Activated CD8-positive, alpha-beta memory T cell treated with anti-CD3 and anti-CD28 coated beads, Interleukin-2, amount 50 U/mL, for 48 hours (primary cell): ENCODE results near the gene PLBD2.
"Not testable (repeated sequence)": the region's sequence is repeated elsewhere in the genome, so short reads cannot be mapped to it uniquely, and the experiment has no call there.

Source experiments
- DNase-seq: peaks from one replicate; pipeline ENCODE4 v3.0.0-alpha.2; 2020

Gene PLBD2

DNA sequence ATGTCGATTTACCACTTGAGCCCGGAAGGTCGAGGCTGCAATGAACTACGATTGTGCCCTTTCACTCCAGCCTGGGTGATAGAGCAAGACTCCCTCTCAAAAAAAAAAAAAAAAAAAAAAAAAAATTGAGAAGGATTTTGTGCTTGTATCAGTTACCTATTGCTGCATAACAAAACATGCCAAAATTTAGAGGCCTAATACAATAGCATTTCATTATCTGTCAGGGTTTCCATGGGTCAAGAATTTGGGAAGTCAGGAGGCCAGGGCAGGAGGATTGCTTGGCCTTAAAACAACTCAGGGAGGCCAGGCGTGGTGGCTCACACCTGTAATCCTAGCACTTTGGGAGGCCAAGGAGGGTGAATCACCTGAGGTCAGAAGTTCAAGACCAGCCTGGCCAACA, 18.8 kb upstream of the PLBD2 start:
- DNase-seq = no peak

DNA sequence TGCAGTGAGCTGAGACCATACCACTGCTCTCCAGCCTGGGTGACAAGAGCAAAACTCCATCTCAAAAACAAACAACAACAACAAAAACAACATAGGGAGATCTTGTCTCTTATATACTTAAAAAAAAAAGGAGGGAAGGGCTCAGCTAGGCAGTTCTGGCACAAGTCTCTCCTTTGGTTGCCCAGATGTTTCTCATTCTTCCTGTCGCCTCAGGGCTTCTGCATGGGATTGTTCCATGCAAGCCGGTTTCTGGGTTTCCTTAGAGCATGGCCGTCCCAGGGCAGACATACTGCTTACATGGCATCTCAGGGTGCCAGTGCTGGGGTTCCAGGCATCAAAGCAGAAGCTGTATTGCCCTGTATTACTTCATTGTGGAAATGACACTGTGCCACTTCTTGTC, 18.3 kb upstream of the PLBD2 start:
- no peak for DNase-seq

GRCh38 chr12:113341535-113341934, 16.9 kb upstream of the PLBD2 start:
- no peak for DNase-seq

DNA sequence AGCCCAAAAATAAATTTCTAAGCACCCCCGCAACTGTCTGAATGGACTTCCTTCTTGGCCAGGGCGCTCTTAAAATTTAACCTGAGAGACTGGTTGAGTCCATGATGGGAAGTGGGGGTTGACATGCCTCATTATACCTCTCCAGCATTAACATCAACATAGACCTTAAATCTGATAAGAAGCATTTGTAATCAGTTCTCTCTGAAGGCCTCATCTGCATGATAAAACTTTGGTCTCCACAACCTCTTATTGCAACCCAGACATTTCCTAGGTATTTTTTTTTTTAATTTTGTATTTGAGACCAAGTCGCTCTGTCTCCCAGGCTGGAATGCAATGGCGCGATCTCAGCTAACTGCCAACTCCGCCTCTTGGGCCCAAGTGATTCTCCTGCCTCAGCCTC, 13.1 kb upstream of the PLBD2 start:
- no peak for DNase-seq

DNA sequence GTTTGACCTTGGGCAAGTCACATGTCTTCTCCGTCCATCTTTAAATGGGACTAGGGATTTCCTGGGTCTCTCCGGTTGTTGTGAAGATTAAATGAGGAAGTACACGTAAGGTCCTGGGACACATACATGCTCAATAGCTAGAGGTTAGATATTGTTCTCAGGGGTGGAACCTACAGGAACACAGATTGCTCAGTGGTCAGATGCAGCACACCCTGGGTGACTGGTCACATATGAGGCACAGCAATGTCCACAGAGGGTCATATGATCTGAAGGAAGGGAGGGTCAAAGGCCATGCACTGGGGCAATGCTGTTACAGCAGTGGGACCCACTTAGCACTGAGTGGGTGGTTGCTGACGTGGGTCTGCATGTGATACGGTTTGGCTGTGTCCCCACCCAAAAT, 12.0 kb upstream of the PLBD2 start:
- no peak for DNase-seq

DNA sequence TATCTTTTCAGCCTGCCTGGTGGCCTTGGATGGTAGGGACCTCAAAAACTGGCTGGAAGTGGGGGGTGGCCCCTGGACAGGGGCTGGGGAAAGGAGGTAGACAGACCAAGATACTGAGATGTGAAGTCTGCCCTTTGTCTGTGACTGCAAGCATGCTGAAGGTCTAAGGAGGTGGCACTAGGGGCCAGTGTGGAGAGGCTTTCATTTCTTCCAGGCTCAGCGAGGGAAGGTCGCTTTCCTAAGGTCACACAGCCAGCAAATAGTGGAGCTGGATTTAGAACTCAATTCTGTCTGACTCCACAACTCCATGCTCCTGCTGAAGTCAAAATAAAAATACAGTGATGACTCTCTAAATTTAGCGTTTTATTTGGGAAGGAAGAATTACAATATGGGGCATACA, 11.3 kb upstream of the PLBD2 start:
- DNase-seq = no peak

DNA sequence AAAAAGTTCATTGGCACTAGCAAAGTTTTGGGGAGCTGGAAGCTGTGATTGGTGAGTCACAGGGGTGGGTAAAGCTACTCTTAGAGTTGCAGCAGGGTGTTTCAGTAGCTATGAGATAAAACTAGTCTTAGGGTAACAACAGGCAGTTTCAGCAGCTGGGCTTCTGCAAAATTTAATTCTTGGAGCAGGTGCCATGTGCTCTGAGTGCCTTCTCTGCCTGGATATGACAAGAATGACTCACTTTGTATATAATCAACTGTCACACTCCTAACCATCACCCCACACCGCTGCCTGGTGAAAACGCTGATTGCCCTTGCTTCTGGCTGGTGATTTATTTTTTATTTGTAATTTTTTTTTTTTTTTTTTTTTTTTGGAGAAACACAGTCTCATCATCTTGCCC, 10.5 kb upstream of the PLBD2 start:
- DNase-seq = no peak

DNA sequence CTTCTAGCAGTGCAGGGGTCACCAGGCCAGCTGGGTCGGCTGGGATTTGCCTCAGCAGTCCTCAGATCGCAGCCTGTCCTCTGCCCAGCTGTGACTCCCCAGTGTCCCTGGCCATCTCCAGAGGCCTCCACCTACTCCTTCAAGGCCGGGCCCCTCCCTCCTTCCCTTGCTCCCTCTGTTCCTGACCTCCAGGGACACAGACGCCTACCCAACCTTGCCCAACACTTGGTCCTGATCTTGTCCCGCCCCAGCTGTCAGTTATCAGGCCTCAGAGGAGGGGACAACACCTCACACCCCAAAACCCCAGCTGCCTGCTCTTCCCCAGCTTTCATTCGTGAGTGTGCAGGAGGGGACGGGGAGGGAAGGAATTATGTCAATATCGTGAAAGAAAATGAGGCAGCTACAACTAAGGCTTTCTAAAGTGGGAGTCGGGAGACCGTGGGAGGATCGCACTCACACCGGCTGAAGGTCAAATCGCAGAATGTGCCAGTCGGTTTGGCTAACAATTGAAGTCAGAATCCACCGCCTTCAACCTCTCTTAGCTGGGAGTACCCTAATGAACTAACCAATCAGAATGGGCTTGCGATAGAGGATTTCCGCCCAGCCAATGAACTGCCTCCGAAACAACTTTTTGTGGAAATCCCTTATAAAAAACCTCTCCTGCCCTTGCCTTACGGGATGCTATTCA, 9.4 kb upstream of the PLBD2 start:
- DNase-seq = no peak

GRCh38 chr12:113351089-113351488, 7.3 kb upstream of the PLBD2 start:
- no peak for DNase-seq

GRCh38 chr12:113354192-113354591, 4.2 kb upstream of the PLBD2 start:
- DNase-seq = not testable (repeated sequence)

- no peak for DNase-seq
Observed at GRCh38 chr12:113359133-113359938, 949 bp downstream of the PLBD2 start.

DNA sequence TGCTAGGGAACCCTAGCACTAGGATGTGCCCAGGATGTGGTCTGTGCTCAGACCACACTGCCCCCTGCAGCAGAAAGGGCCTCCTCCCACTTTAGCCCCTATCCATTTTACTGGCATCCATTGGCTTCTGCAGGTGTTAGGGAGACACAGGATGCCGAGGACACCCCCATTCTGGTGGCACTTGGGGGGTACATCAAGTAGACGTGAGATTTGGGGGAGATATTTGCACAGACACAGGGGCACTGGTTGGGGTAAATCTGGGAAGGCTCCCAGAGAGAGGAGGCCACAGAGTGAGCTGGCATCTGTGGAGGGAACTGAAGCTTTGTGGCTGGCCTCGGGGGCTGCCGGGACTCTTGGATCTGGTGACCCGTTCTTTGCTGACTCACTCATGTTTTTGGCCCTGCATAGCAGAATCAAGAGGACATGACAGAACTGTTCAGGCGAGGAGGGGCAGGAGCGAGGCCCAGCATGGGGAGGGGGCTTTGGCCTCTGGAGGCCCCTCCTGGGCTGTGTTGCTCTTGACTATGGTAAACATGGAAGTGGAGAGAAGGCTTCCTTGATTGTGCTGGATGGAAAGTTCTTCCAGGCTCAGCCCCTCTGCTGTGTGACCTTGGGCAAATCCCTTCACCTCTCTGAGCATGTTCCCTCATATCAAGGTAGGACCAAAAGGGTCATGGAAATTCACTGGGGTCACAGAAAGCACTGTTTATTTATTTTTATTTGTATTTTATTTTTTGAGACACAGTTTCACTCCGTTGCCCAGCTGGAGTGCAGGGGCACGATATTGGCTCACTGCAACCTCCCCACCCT, 1.8 kb downstream of the PLBD2 start:
- no peak for DNase-seq

DNA sequence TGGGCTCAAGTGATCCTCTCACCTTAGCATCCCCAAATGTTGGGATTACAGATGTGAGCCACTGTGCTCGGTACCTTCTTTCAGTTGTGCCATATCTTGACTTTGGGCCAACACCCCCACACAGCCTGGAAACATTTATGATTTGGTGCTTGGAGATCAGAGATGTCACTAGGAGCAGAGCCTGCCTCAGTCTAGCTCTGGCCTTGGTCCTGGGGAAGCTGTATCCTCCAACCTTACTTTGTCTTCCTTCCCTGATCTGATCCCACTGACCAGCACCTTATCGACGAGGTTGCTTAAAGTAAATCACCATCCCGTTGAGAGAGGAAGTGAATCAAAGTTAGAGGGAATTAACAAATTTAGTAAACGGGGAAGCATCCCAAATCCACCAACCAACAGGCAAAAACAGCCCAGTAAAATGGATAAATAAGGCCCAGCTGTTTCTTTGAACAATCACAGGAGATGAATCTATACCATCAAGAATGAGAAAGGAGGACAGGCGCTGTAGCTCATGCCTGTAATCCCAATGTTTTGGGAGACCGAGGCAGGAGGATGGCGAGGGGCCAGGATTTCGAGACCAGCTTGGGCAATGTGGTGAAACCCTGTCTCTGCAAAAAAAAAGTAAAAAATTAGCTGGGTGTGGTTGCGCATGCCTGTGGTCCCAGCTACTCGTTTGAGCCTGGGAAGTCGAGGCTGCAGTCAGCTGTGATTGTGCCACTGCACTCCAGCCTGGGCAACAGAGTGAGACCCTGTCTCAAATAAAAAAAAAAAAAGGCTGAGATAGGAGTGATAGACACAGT, 3.4 kb downstream of the PLBD2 start:
- no peak for DNase-seq

DNA sequence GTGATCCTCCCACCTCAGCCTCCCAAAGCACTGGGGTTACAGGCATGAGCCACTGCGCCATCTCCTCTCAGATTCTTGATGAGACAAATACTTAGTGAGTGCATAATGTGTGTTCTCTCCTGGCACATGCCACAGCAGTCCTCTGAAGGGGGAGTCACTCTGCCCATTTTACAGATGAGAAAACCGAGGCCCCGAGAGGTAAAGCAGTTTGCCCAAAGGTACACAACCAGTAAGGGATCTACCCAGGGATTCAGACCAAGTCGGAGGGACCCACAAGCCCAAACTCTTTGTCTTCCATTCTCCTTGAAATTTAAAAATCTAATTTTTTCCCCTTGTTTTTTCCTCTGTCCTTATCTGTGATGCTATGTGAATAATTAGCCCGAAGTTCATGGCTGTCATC, 6.3 kb downstream of the PLBD2 start:
- no peak for DNase-seq

- DNase-seq = no peak
Observed at GRCh38 chr12:113365639-113366395, 7.4 kb downstream of the PLBD2 start.

- DNase-seq = no peak
Observed at GRCh38 chr12:113366827-113367226, 8.4 kb downstream of the PLBD2 start.

GRCh38 chr12:113368331-113368730, 9.9 kb downstream of the PLBD2 start:
- no peak for DNase-seq

- no peak for DNase-seq
Observed at GRCh38 chr12:113369391-113369985, 11.1 kb downstream of the PLBD2 start.

- no peak for DNase-seq
Observed at GRCh38 chr12:113370923-113371682, 12.7 kb downstream of the PLBD2 start.

DNA sequence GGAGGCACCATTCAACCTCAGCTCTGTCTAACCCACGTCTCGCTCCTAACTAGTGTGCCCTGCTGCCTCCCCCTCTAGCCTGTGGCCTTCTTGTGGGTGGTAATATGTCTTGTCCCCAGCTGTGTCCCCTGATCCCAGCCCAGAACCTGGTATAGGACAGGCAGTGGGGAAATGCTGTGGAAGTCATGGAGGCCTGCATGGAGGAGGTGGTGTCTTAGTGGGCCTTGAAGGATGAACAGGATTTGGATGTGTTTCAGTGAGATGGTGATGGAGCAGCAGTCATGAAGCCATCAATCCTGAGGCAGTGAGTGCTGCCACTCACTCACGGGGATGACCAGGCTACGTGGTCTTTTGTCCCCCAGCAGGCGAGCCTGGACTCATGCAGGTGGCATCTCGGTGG, 13.4 kb downstream of the PLBD2 start:
- DNase-seq = no peak

DNA sequence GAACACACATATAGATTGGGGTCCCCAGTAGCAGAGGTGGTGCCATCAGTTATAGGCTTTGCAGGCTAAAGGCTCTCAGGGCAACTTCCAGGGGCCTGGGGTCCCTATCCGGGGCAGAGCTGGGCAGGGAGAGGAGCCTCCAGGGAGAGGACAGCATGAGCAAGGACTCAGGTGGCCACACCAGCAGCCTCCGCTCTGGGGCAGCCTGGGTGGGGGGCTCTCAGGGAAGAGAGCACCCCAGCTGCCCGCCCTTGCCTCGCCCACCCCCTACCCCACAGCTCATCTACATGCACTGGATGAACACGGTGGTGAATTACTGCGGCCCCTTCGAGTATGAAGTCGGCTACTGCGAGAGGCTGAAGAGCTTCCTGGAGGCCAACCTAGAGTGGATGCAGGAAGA, 14.0 kb downstream of the PLBD2 start:
- no peak for DNase-seq
